Kidney (tissue), 14 donors: ENCODE measurements around the gene TMPRSS15. TPM values are rescaled to one million over a fixed set of nuclear protein-coding genes. Genes with fewer than 3 reads are reported as not detected.

Source experiments
- DNase-seq, 5 donors: peaks; one replicate each; pipeline ENCODE4 v3.0.0-alpha.2; 2013 to 2020
- FAIRE-seq: peaks from 2 replicates; lab custom pipeline; 2012; peaks lifted over from hg19 to GRCh38; lab: Jason Lieb, UNC
- H3K27ac ChIP-seq, 2 donors: one replicate each; pipeline ENCODE4 v1.7.0; 2013; ENCODE audit warnings: low read depth in 2 of 2, low read length in 2 of 2, inconsistent platforms in 1 of 2
- H3K27me3 ChIP-seq: one replicate; pipeline ENCODE4 v1.7.1; 2013; ENCODE audit warnings: low read length, inconsistent platforms; ENCODE audit not compliant: control insufficient read depth, insufficient read depth
- H3K36me3 ChIP-seq, 3 donors: one replicate each; pipeline versions ENCODE4 v1.7.0 to v1.7.1; 2013; ENCODE audit warnings: low read length in 3 of 3, control low read depth in 1 of 3, inconsistent platforms in 1 of 3; ENCODE audit not compliant: insufficient read depth in 3 of 3, control insufficient read depth in 2 of 3
- H3K4me1 ChIP-seq, 3 donors: one replicate each; pipeline versions ENCODE4 v1.7.0 to v1.7.1; 2013; ENCODE audit warnings: low read length in 3 of 3, inconsistent platforms in 1 of 3, low read depth in 1 of 3; ENCODE audit not compliant: control insufficient read depth in 2 of 3, insufficient read depth in 2 of 3
- H3K4me3 ChIP-seq, 3 donors: one replicate each; pipeline versions ENCODE4 v1.7.0 to v1.8.1; 2013; ENCODE audit warnings: low read length in 3 of 3, control low read depth in 1 of 3, inconsistent platforms in 1 of 3
- H3K9ac ChIP-seq, 3 donors: one replicate each; pipeline versions ENCODE4 v1.7.0 to v1.7.1; 2013; ENCODE audit warnings: low read length in 3 of 3, control low read depth in 1 of 3, inconsistent platforms in 1 of 3
- H3K9me3 ChIP-seq, 3 donors: one replicate each; pipeline versions ENCODE4 v1.7.0 to v1.7.1; 2013; ENCODE audit warnings: low read length in 3 of 3, control low read depth in 1 of 3, inconsistent platforms in 1 of 3; ENCODE audit not compliant: control insufficient read depth in 2 of 3, insufficient read depth in 1 of 3
- CTCF ChIP-seq: IDR thresholded peaks from 3 replicates; pipeline ENCODE4 v1.5.1; 2012; ENCODE audit warnings: mild to moderate bottlenecking, moderate library complexity, borderline replicate concordance; ENCODE audit not compliant: insufficient read depth; ENCODE audit errors: extremely low read depth
- intact Hi-C: fragments of 100-400 bp; cut with DNase I; formaldehyde crosslinking; loops from one replicate; pipeline ENCODE4 v1.11.1; 2022
- polyA plus RNA-seq: library from polyadenylated mRNA; stranded (reverse); fragments of 350-450 nt; fragmentation: Illumina TruSeq; extraction: RNeasy Lipid Tissue Mini Kit (QIAGEN cat#74804); gene quantifications from one replicate; pipeline ENCODE4 v1.2.3, GENCODE V29; 2014; ENCODE audit warnings: low read depth, low replicate concordance; ENCODE audit not compliant: insufficient read depth
- total RNA-seq: library from RNA; stranded (reverse); fragmentation: NEBNext Ultra II Directional; extraction: Animal tissue kit (Norgen Biotek cat#: 25700); gene quantifications from one replicate; pipeline ENCODE4 v1.2.1, GENCODE V29; 2021
- donor health status: control.
- donor health status: control.
- donor health status: control.
- donor health status: control.
- donor health status: control.
- donor health status: DM: yes; HTN: yes; CAD: no.
- donor health status: Normal renal cell carcinoma (clear cell type).

TMPRSS15 gene
- total and polyA plus RNA-seq, 2 donors from 2014 or later = 0.09 TPM; not detected in 1

- H3K27ac ChIP-seq = no peak overlapping the region
- H3K36me3 ChIP-seq = no peaks in the 10 kb centered on the region
- TF ChIP-seq CTCF = no peak
- H3K9ac ChIP-seq = no peak overlapping the region
- no peak for FAIRE-seq
- no peaks in the 10 kb centered on the region for H3K27me3 ChIP-seq
- no peaks in the 10 kb centered on the region for H3K4me1 ChIP-seq
- no peak overlapping the region for H3K4me3 ChIP-seq
- no peaks in the 10 kb centered on the region for H3K9me3 ChIP-seq
- intact Hi-C loops = no loop called here
- no peak for DNase-seq
Measured at GRCh38 chr21:18273400-18273799, 130.2 kb downstream of the TMPRSS15 start.

- Histone ChIP-seq H3K27me3 (no peaks in the 10 kb centered on the region), H3K4me1 (no peaks in the 10 kb centered on the region), H3K9ac (no peak overlapping the region), H3K9me3 (no peaks in the 10 kb centered on the region), H3K36me3 (no peaks in the 10 kb centered on the region), H3K27ac (no peak overlapping the region), H3K4me3 (no peak overlapping the region)
- TF ChIP-seq CTCF = no peak
- FAIRE-seq = no peak
- DNase-seq = no peak
- intact Hi-C loops = no loop called here
Measured at GRCh38 chr21:18269856-18270255, 133.7 kb downstream of the TMPRSS15 start.

- FAIRE-seq (no peak), DNase-seq (no peak)
- intact Hi-C loops = no loop called here
- no peak overlapping the region for H3K4me3 ChIP-seq
- no peak overlapping the region for H3K9ac ChIP-seq
- no peaks in the 10 kb centered on the region for H3K9me3 ChIP-seq
- H3K27ac ChIP-seq = no peak overlapping the region
- TF ChIP-seq CTCF = no peak
- no peaks in the 10 kb centered on the region for H3K36me3 ChIP-seq
- H3K27me3 ChIP-seq = no peaks in the 10 kb centered on the region
- no peaks in the 10 kb centered on the region for H3K4me1 ChIP-seq
Measured at GRCh38 chr21:18268906-18269305, 134.7 kb downstream of the TMPRSS15 start.

- DNase-seq = no peak
- intact Hi-C loops = no loop called here
- no peaks in the 10 kb centered on the region for H3K36me3 ChIP-seq
- no peak overlapping the region for H3K4me3 ChIP-seq
- no peak overlapping the region for H3K27ac ChIP-seq
- no peak for TF ChIP-seq CTCF
- no peak for FAIRE-seq
- H3K9me3 ChIP-seq = no peaks in the 10 kb centered on the region
- no peak overlapping the region for H3K9ac ChIP-seq
- no peaks in the 10 kb centered on the region for H3K27me3 ChIP-seq
- no peaks in the 10 kb centered on the region for H3K4me1 ChIP-seq
Measured at GRCh38 chr21:18267496-18267895, 136.1 kb downstream of the TMPRSS15 start.
